Loucy (cell line): ENCODE results near the gene DTNB.

ENCODE experiments used
- EZH2phosphoT487 ChIP-seq: fragments of 200-600 bp; IDR thresholded peaks from 2 replicates; pipeline ENCODE4 v1.6.1; 2018; ENCODE audit warnings: antibody characterized with exemption, mild to moderate bottlenecking, moderate library complexity, borderline replicate concordance
- TF ChIP-seq, protein P1 (sequence below): fragments of 200-600 bp; sonication (generic); conservative IDR thresholded peaks from 2 replicates; pipeline ENCODE4 v1.5.1; 2014; ENCODE audit warnings: mild to moderate bottlenecking, antibody characterized with exemption, low read length

DNA sequence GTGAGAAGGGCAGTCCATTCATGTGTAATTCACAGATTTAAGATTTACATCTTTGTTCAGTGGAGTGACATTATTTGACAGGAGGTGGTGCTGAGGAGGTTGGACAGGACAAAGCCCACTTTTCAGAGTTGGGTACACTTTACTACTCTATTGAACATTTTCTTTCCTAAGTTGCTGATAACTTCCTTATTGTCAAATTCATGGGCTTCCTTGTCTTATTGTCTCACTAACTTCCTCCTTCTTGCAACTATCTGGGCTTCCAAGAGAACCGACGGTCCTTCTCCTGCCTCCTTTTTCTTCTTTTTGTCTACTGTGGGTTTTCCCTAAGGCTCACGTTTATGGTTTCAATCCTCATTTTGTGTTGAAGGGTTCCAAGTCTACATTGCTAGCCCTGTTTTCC, 263.9 kb downstream of the DTNB start:
- TF ChIP-seq, protein P1, sequence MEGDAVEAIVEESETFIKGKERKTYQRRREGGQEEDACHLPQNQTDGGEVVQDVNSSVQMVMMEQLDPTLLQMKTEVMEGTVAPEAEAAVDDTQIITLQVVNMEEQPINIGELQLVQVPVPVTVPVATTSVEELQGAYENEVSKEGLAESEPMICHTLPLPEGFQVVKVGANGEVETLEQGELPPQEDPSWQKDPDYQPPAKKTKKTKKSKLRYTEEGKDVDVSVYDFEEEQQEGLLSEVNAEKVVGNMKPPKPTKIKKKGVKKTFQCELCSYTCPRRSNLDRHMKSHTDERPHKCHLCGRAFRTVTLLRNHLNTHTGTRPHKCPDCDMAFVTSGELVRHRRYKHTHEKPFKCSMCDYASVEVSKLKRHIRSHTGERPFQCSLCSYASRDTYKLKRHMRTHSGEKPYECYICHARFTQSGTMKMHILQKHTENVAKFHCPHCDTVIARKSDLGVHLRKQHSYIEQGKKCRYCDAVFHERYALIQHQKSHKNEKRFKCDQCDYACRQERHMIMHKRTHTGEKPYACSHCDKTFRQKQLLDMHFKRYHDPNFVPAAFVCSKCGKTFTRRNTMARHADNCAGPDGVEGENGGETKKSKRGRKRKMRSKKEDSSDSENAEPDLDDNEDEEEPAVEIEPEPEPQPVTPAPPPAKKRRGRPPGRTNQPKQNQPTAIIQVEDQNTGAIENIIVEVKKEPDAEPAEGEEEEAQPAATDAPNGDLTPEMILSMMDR: no peak
- no peak for TF ChIP-seq EZH2phosphoT487
